OCI-LY3 (cell line): ENCODE measurements around the gene QRICH1.

Experiments
- EZH2phosphoT487 ChIP-seq: fragments of 200-600 bp; shearing (Covaris generic); IDR thresholded peaks from 2 replicates; pipeline ENCODE4 v1.6.1; 2018; ENCODE audit warnings: antibody characterized with exemption, mixed run types, low read depth
- TF ChIP-seq, protein P1 (sequence below): fragments of 200-600, 300-600 bp; sonication (generic); IDR thresholded peaks from 2 replicates; pipeline ENCODE4 v1.5.1; 2014; ENCODE audit warnings: antibody characterized with exemption, low read length, low read depth

DNA sequence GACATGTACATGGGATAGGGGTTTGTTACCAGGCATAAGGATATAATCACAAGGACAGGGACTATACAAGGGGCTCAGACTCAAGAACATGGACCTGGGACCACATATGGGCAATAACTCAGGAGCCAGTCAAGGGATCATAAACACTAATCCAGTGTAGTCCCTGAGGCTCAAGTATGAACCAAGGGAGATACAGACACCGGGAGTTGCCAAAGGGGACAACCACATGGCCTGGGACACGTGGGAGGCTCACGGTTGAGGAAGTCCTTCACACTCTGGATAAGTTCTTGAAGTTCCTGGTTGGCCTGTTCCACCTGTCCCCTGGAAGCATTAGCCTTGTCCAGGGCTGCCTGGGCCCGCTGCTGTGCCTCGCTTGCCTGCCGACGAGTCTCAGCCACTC is 28.6 kb upstream of the QRICH1 start:
- TF ChIP-seq, protein P1, sequence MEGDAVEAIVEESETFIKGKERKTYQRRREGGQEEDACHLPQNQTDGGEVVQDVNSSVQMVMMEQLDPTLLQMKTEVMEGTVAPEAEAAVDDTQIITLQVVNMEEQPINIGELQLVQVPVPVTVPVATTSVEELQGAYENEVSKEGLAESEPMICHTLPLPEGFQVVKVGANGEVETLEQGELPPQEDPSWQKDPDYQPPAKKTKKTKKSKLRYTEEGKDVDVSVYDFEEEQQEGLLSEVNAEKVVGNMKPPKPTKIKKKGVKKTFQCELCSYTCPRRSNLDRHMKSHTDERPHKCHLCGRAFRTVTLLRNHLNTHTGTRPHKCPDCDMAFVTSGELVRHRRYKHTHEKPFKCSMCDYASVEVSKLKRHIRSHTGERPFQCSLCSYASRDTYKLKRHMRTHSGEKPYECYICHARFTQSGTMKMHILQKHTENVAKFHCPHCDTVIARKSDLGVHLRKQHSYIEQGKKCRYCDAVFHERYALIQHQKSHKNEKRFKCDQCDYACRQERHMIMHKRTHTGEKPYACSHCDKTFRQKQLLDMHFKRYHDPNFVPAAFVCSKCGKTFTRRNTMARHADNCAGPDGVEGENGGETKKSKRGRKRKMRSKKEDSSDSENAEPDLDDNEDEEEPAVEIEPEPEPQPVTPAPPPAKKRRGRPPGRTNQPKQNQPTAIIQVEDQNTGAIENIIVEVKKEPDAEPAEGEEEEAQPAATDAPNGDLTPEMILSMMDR: no peak
- TF ChIP-seq EZH2phosphoT487: no peak
